Measurements from ENCODE around the gene CDK10. TPM values are rescaled to one million over a fixed set of nuclear protein-coding genes. Genes with fewer than 3 reads are reported as not detected.

CDK10 gene
- total RNA-seq, 1 experiment from 2014 or later = 76.6 TPM

- Histone ChIP-seq H3K9me3 (ENCODE audit: insufficient read depth, low read depth) (no peaks in the 10 kb centered on the region), H3K4me1 (replicated peaks; ENCODE audit: insufficient read depth) (peaks cover 11% of the 10 kb centered on the region), H3F3A (ENCODE audit: insufficient read depth, low read depth) (peaks cover 26% of the 10 kb centered on the region), H3K27ac (no peak overlapping the region), H3K9me2 (ENCODE audit: insufficient read depth) (no peaks in the 10 kb centered on the region), H3K4me2 (no peak overlapping the region), H2AFZ (no peak overlapping the region), H4K20me1 (ENCODE audit: insufficient read depth) (peaks cover 12% of the 10 kb centered on the region), H3K36me3 (ENCODE audit: low read depth) (peaks cover 5% of the 10 kb centered on the region; the same call in 1 of the 2 replicates), H3K4me3 (no peak overlapping the region), H3K27me3 (ENCODE audit: insufficient read depth, low read depth) (no peaks in the 10 kb centered on the region), H3K79me2 (ENCODE audit: low read depth) (peaks cover 32% of the 10 kb centered on the region)
- ChIA-PET POLR2A (ENCODE audit: unreplicated experiment) (no interaction called here), CTCF (interaction anchor here (0.6 kb wide), 1 partner anchor 84 kb away, joined by 5 read pairs; no protein-coding TSS in a partner anchor)
- TF ChIP-seq EZH2 (IDR thresholded peaks at IDR 0.05; ENCODE audit: low read depth) = no peak
- TF ChIP-seq, protein P1, sequence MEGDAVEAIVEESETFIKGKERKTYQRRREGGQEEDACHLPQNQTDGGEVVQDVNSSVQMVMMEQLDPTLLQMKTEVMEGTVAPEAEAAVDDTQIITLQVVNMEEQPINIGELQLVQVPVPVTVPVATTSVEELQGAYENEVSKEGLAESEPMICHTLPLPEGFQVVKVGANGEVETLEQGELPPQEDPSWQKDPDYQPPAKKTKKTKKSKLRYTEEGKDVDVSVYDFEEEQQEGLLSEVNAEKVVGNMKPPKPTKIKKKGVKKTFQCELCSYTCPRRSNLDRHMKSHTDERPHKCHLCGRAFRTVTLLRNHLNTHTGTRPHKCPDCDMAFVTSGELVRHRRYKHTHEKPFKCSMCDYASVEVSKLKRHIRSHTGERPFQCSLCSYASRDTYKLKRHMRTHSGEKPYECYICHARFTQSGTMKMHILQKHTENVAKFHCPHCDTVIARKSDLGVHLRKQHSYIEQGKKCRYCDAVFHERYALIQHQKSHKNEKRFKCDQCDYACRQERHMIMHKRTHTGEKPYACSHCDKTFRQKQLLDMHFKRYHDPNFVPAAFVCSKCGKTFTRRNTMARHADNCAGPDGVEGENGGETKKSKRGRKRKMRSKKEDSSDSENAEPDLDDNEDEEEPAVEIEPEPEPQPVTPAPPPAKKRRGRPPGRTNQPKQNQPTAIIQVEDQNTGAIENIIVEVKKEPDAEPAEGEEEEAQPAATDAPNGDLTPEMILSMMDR (conservative IDR thresholded peaks at IDR 0.05) = no peak
- no TSS peak for BruUV-seq (replicated peaks)
- no peak for DNase-seq
- intact Hi-C loops (cut with micrococcal nuclease; ENCODE audit: unreplicated experiment) = no loop called here
Observed at GRCh38 chr16:89690392-89690901, 4.0 kb downstream of the CDK10 start.

DNA sequence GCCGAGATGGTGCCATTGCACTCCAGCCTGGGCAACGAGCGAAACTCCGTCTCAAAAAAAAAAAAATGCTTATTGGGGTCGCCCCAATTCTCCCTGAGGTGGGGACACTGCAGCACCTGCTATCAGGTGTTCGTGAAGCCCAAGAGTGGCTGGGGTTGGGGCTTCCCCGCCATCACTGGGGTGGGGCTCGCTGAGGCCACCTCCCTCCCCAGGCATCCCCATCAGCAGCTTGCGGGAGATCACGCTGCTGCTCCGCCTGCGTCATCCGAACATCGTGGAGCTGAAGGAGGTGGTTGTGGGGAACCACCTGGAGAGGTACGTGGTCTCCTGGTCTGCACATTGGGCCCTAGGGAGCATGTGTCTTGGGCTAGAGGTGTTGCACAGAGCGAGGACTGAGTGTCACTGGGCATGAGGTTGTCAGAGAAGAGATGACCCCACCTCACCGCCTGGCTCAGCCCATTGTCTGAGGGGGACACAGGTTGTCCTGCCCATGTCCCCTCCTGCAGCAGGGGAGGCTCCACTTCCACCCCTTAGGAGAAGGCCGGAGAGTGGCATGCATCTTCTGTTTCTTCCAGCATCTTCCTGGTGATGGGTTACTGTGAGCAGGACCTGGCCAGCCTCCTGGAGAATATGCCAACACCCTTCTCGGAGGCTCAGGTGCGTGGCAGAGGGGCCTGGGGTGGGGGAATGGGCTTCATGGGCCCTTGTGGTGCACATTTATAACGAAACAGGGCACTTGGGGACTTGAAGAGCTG, 4.9 kb downstream of the CDK10 start:
- intact Hi-C loops (cut with micrococcal nuclease; ENCODE audit: unreplicated experiment) = no loop called here
- TF ChIP-seq, protein P1 (conservative IDR thresholded peaks at IDR 0.05) = no peak
- no peak for TF ChIP-seq EZH2 (IDR thresholded peaks at IDR 0.05; ENCODE audit: low read depth)
- Histone ChIP-seq H3K27ac (no peak overlapping the region), H3F3A (ENCODE audit: insufficient read depth, low read depth) (peaks cover 36% of the 10 kb centered on the region), H3K79me2 (ENCODE audit: low read depth) (peaks cover 32% of the 10 kb centered on the region), H3K9me3 (ENCODE audit: insufficient read depth, low read depth) (no peaks in the 10 kb centered on the region), H3K4me1 (replicated peaks; ENCODE audit: insufficient read depth) (peaks cover 11% of the 10 kb centered on the region), H3K4me3 (no peak overlapping the region), H2AFZ (no peak overlapping the region), H3K9me2 (ENCODE audit: insufficient read depth) (no peaks in the 10 kb centered on the region), H3K27me3 (ENCODE audit: insufficient read depth, low read depth) (no peaks in the 10 kb centered on the region), H3K36me3 (ENCODE audit: low read depth) (peaks cover 5% of the 10 kb centered on the region; the same call in 1 of the 2 replicates), H4K20me1 (ENCODE audit: insufficient read depth) (peaks cover 16% of the 10 kb centered on the region), H3K4me2 (no peak overlapping the region)
- CTCF ChIA-PET = interaction anchor here (0.6 kb wide), 1 partner anchor 85 kb away, joined by 5 read pairs; no protein-coding TSS in a partner anchor
- POLR2A ChIA-PET (ENCODE audit: unreplicated experiment) = no interaction called here
- BruUV-seq (replicated peaks) = no TSS peak
- no peak for DNase-seq

DNA sequence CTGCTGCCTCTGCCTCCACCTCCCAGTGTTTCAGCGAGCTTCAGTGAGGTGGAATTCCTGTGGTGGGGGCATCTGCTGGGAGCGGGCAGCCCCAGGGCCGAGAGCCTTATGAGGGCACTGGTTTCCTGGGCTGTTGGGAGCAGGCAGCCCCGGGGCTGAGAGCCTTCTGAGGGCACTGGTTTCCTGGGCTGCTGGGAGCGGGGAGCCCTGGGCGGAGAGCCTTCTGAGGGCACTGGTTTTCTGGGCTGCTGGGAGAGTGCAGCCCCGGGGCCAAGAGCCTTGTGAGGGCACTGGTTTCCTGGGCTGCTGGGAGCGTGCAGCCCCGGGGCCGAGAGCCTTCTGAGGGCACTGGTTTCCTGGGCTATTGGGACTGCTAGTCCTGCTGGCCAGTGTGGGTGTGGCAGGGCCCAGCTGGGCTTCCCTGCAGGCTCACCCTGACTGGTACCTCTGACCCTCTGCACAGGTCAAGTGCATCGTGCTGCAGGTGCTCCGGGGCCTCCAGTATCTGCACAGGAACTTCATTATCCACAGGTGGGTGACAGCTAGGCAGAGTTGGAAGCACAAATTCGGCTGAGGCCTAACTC, 5.6 kb downstream of the CDK10 start:
- Histone ChIP-seq H2AFZ (no peak overlapping the region), H3K36me3 (ENCODE audit: low read depth) (peaks cover 5% of the 10 kb centered on the region; the same call in 1 of the 2 replicates), H4K20me1 (ENCODE audit: insufficient read depth) (peaks cover 18% of the 10 kb centered on the region), H3K4me2 (no peak overlapping the region), H3K9me2 (ENCODE audit: insufficient read depth) (no peaks in the 10 kb centered on the region), H3K27ac (no peak overlapping the region), H3K4me3 (no peak overlapping the region), H3K27me3 (ENCODE audit: insufficient read depth, low read depth) (no peaks in the 10 kb centered on the region), H3F3A (ENCODE audit: insufficient read depth, low read depth) (peaks cover 35% of the 10 kb centered on the region), H3K9me3 (ENCODE audit: insufficient read depth, low read depth) (no peaks in the 10 kb centered on the region), H3K79me2 (ENCODE audit: low read depth) (peaks cover 30% of the 10 kb centered on the region), H3K4me1 (replicated peaks; ENCODE audit: insufficient read depth) (peaks cover 11% of the 10 kb centered on the region)
- TF ChIP-seq EZH2 (IDR thresholded peaks at IDR 0.05; ENCODE audit: low read depth) = no peak
- TF ChIP-seq, protein P1 (conservative IDR thresholded peaks at IDR 0.05) = no peak
- POLR2A ChIA-PET (ENCODE audit: unreplicated experiment) = no interaction called here
- intact Hi-C loops (cut with micrococcal nuclease; ENCODE audit: unreplicated experiment) = no loop called here
- no peak for DNase-seq
- BruUV-seq (replicated peaks) = no TSS peak
- CTCF ChIA-PET = no interaction called here

Measured in PC-9 (cell line).